NCI-H345 treated with DMSO at 0.1 percent for 48 hours (cell line): ENCODE data around the gene OR5B12.
"Not testable (repeated sequence)": the region's sequence is repeated elsewhere in the genome, so short reads cannot be mapped to it uniquely, and the experiment has no call there.

Experiments used
- DNase-seq: peaks from one replicate; lab custom pipeline; 2025; ENCODE audit not compliant: unreplicated experiment; lab: John Stamatoyannopoulos, UW

OR5B12 gene

DNA sequence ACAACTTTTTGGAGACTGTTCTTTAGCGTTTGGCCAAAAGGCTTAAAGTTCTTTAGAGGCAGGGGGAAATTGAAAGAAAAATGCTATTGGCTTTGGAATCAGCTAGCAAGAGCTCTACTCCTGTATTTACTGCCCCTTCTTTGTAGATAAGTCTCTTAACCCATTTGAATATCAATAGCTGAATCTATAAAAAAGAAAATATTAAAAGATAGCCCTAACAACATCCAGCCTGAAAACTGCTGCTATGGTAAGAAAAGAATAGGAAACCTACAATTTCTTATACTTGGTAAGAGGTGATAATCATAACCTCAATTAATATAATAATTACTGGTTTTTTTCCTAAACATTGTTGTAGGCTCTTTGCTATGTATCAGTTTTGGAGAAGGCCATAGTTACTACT is at the start of gene OR5B12:
OR5B12 (minus strand) TSS at position 101 of the 400 bp plus-strand sequence. CDS start 2,085 bp downstream, outside the sequence.
- no peak for DNase-seq

DNA sequence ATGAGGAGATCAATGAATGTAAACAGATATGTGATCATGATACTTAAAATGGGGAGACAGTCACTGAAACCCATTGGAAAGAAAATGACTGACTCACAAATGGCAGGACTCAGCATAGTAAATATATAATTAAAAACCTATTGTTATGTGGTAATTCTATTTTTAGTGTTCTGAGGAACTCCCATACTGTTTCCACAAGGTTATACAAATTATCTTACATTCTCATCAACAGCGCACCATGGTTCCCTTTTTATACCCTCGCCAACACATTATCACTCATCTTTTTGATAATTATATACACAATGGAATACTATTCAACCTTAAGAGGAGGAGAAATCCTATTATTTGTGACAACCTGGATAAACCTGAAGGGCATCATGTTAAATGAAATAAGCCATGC is 48.8 kb upstream of the OR5B12 start:
- no peak for DNase-seq

DNA sequence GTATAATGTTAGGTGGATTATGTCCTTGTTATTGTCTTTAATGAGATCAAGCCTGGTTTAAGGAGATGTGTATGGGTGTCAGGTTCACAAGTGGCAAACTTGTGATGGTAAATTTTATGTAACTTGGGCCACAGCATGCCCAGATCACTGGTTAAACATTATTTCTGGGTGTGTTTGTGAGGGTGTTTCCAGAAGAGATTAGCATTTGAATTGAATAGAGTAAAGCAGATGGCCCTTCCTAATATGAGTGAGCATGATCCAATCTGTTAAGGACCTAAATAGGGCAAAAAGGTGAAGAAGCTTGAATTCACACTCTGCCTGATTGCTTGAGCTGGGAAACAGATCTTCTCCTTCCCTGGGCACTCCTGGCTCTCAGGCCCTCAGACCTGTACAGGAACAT is 45.1 kb upstream of the OR5B12 start:
- no peak for DNase-seq

DNA sequence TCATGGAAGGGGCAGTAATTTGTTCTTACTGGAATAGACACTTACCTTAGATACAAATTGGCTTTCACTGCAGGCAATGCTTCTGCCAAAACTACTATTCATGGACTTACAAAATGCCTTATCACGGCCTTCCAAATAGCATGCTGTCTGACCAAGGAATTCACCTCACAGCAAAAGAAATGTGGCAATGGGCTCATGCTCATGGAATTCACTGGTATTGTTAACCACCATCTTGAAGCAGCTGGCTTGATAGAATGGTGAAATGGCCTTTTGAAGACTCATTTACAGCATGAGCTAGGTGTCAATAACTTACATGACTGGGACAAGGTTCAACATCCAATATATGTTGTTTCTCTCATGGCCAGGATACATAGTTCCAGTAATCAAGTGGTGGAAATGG is 43.9 kb upstream of the OR5B12 start:
- no peak for DNase-seq

DNA sequence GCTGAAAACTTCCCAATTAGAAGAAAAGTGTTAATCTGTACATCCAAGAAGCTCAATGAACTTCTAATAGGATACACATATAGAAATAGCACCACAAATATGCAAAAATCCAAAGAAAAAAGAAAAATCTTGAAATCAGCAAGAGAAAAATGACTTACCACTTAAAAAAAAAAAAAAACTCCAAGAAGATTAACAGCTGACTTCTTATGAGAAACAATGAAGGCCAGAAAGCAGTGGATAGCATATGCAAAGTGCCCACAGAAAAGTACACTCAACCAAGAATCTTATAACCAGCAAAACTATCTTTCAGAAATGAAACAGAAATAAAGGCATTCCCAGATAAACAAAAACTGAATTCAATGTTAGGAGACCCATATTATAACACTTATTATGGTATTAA is 29.9 kb upstream of the OR5B12 start:
- DNase-seq = no peak

DNA sequence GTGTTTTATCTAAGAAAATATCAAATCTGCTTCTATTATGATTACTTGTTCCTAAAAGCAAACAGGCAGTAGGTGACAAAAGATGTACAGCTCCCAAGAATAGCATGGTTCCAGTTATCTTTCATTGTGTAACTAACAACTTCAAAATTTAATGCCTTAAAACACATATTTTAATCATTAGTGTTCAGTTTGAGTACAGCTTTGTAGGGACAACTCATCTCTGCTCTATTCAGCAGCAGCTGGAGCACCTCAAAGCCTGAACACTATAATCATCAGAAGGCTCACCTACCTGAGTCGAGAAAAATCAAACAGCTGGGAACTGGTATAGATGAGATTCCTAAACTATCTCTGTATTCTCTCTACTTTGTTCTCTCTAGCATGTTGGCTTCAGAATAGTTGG is 24.3 kb upstream of the OR5B12 start:
- DNase-seq = no peak

DNA sequence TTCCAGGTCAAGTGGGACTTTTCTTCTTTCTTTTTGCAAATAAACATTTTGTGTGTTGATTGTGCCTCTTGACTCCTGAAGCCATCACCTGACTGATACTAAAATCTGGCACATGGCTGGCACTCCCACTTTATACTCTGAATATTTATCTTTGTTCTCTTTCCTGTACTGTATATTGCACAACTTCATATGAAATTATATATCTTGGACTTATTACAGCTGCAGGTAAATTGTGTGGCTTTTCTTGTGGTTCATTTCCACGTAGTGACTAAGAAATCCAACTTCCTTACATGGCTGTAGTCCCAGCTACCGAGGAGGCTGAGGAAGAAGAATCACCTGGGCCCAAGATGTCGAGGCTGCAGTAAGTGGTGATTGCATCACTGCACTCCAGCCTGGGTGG is 23.7 kb upstream of the OR5B12 start:
- DNase-seq = no peak

DNA sequence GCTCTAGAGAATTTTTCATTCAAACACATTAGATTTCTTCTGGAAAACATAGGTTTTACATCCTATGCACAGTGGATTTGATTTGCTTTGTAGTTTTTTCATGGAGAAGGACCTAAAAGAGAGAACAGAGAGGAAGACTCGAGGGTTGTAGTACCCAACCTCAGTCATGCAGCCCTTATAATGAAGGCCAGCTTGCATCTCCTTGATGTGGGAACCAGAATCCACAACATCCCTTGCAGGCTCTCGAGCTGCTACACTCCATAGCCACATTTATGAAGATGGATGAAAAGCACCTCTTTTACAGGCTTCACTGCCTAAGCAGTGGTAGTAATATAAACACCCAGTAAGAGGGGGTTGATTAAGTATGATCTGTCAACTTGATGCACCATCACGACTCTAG is 9.5 kb upstream of the OR5B12 start:
- no peak for DNase-seq

DNA sequence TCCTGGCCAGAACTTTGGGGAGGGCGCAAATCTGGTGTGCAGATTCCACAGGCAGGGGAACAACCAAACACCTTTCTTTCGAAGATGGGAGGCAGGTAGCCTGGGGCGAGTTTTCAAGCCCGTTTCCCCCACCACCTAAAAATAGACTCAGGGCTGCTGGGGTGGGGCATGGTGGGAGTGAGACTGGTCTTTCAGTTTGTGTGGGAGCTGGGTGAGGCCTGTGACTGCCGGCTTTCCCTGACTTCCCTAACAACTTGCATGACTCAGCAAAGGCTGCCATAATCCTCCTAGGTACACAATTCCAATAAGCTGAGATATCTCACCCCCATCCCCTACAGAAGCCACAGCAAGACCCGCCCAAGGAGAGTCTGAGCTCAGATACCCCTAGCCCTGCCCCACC is 4.3 kb upstream of the OR5B12 start:
- DNase-seq = no peak

DNA sequence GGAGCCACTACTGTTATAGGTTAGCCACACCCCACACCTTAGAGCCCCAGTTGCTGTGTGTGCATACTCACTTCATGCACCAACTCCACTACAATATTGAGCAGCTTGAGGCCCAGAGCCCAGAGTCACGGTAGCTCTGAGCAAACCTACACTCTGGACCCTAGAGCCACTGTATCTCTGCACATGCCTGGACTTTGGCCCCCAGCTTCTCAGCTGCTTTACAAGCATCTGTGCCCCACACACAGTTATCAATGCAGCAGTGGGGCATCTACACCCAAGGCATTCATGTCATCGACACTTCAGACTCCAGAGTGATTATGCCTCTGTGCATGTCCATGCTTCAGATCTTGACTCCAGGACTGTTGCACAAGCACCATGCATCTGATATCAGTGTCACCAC is 2.3 kb upstream of the OR5B12 start:
- DNase-seq = no peak

DNA sequence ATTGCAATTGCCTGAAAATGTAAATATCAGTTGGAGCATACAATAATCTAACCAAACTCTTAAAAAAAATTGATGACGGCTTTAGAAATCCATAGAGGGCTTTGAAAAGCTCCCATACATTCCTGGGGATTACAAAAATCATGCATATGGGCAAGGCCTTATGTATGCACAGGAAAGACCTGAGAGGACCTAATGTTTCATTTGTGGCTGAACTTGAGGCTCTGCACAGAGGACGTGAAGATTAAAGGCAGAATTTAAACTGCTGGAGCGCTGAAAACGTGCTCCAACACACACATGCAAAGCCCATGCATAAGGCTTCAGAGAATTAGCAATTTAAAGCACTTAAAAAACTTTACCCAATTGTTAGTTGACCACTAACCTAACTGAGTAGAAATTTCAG is 3.5 kb downstream of the OR5B12 start:
- DNase-seq = no peak

DNA sequence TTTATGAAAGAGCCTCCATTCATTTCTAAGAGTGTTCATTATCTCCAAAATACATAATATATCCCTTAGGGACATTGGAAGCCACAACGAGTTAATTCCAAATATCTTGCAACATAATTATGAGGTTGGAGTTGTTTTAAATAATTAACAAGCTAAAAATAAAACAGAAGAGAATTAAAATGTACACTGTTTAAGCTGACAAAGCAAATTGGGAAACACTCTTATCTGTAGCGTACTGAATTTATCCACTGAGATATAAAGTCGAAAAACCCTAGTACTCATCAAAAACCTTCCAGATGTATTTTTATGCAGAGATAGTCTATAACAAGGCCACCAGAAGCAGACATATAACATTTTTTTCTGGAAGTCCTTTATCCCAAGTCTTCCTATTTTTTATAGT is 7.8 kb downstream of the OR5B12 start:
- no peak for DNase-seq

DNA sequence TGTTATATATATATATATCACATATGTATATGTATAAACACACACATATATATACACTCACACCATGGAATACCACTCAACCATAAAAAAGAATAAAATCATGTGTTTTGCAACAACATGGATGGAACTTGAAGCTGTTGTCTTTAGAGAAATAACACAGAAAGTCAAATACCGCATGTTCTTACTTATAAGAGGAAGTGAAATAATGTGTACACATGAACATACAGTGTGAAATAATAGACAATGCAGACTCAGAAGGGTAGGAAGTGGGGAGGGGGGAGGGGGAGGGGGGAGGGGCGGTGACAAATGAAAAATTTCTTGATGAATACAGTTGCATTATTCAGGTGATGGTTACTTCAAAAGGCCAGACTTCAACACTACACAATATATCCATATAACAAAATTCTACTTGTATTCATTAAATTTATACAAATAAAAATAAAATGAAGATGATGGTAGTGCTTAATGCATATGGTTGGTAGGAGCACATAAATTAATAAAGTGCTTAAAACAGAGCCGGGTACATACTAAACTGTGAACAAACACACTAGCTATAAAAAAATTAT is 8.3 kb downstream of the OR5B12 start:
- no peak for DNase-seq

DNA sequence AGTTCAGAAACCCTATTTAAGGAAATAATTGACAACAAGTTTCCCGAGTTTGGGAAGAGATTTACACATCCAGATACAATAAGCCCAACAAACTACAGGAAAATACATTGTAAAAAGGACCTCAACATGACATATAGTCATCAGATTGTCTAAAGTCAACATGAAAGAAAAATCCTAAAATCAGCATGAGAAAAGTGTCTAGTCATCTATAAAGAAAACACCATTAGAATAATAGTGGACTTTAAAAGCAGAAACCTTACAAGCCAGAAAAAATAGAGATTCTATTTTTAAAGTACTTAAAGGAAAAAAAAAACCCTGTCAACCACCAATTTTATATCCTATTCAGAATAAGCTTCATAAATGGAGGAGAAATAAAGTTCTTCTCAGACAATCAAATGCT is 12.8 kb downstream of the OR5B12 start:
- DNase-seq = no peak

DNA sequence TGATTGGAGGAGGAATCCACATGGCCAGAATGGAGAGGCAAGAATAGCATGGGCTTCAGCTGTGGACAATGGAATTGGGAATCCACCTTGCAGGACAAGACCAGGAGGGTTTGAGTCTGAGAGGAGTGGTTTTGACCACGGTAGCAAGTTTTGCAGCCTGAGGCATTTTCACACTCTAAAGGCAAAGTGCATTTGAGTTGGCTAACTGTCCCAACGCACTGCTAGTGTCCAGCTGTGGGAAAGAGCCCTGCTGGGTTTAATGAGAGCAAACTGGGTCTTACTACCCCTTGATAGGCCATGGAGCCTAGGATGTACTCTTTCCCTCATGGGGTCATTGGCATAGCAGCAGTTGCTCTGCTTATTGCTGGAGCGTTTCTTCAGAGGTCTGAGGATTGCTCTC is 14.0 kb downstream of the OR5B12 start, which contains the start of gene OR5B2:
OR5B2 (minus strand) TSS at position 101 of the 400 bp plus-strand sequence. CDS start 4,860 bp downstream, outside the sequence.
- DNase-seq = no peak

DNA sequence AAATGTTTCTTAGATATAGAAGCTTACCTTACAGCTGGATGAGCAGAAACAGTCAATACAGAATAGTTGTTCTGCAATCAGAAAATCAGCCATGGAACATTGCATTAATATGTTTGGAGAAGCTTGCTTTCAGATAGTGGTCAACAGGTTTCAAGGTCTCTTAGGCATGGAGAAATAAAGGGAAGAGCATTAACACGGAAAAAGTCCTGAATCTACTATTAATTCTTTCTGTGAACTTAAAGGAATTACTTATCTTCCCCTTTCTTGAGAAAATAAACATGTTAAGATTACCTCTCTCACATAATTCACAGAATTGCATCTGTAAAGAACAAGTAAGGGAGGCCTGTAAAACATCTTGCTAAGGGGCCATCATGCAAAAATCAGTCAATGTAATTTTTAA is 35.3 kb downstream of the OR5B12 start, which contains the start of gene OR5B3:
OR5B3 (minus strand) TSS at position 101 of the 400 bp plus-strand sequence. CDS start 3,465 bp downstream, outside the sequence.
- no peak for DNase-seq

DNA sequence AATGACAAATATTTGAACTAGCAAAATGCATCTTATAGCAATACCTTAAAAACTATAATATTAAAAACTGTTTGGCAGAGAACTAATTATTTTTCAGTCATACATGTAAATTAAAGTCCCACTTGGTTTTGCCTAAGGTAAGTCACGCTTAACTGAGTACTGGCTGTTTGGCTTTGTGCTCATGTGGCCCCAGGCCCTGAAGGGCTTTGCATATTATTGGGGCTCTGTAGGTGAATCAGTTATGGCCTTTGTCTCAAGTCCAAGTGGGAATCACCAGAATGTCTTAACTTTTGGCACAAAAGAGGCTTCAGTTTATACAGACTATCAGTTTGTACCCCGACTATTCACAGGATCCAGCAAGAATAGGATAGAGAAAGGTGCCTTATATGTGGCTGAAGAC is 42.4 kb downstream of the OR5B12 start:
- DNase-seq = not testable (repeated sequence)

DNA sequence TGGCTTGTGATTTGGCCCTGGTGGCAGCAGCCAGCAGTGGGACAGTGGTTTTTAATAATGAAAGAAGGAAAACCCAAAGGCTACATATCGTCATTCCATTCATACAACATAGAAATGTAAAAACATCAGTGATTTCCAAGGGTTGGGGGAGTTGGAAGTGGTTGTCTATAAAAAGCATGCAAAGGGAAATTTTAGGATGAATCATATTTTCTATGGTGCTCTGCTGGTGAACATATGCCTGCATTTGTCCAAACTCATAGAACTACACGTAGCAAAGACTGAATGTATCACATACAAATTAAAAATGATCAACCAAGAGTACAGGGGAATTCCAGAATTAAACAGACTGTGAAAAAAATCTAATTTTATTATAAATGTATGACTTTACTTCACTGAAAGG is 46.5 kb downstream of the OR5B12 start:
- no peak for DNase-seq

DNA sequence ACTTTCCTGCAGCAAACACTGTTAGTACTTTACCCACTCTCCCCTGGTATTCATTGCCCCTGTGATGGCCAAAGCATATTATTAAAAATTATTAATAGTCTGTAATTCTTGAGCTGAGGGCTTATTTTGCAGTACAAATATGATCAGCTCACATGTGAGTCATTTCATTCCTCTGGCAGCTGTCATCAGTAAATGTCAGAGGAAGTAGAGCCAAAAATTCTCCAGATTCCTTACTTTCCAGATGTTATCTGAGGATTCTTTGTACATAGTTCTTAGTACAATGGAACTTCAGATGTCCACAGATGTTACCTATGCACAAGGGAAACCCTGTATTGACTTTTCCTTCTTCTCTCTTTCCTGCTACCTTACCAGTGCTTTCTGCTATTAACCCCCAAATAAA is 47.8 kb downstream of the OR5B12 start:
- no peak for DNase-seq

DNA sequence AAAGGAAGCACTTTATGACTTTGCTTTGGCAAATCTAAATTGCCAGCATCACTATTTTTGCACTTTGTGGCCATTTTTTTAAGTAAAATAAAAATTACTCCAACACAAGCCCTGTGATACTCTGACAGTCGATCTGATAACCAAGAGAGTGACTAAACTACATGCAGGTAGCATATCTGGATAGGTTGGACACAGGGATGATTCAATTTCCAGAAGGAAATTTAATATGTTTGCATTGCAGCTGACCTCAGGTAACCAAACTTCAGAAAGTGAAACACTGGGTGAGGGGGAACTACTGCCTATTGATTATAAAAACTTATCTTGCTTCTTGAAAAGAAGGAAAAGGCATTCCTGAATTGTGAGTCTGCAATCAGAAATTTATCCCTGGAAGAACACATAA is 49.3 kb downstream of the OR5B12 start:
- no peak for DNase-seq

DNA sequence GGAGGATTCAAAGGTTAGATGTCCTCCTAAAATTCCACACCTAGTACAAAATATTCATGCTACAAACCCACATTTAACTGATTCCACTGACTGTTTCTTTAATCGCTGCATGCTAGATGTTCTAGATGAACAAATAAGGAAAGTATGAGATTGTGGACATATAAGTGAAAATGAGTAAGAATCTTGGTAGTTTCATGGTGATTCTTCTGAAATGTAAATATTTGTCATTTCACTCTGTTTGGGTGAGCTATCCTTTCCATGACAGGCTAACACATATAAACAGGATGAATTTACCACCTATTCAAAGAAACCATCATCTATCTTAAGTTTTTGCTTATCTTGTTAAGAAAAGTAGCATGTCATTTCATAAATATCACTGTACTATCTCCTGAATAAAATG is 50.2 kb downstream of the OR5B12 start:
- DNase-seq = no peak

DNA sequence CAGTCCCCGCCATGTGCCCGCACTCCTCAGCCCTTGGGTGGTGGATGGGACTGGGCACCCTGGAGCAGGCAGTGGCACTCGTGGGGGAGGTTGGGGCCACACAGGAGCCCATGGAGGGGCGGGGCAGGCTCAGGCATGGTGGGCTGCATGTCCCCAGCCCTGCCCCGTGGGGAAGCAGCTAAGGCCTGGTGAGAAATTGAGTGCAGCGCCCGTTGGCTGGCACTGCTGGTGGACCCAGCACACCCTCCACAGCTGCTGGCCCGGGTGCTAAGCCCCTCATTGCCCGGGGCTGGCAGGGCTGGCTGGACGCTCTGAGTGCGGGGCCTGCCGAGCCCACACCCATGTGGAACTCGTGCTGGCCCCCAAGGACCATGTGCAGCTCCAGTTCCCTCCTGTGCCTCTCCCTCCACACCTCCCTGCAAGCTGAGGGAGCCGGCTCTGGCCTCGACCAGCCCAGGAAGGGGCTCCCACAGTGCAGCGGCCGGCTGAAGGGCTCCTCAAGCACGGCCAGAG is 51.4 kb downstream of the OR5B12 start:
- DNase-seq = no peak
